Left lung (tissue), 10 donors: Measurements from ENCODE around the gene HNRNPM. TPM values are rescaled to one million over a fixed set of nuclear protein-coding genes. Genes with fewer than 3 reads are reported as not detected.
A peak's percentile ranks its signal among the peaks of the same experiment; 100 is the strongest.
"Not testable (repeated sequence)": the region's sequence is repeated elsewhere in the genome, so short reads cannot be mapped to it uniquely, and the experiment has no call there.

Experiments
- ATAC-seq: fragments of 200-7000 bp; cut with Tn5 transposase; one replicate; pipeline ENCODE4 v1.9.1; 2020; ENCODE audit warnings: moderate library complexity
- DNase-seq, 4 donors: peaks; one replicate each; pipeline ENCODE4 v3.0.0-alpha.2; 2013 to 2020
- H3K27ac ChIP-seq, 2 donors: fragments of 200-600 bp; sonication (generic) in 1 of 2; one replicate each; pipeline versions ENCODE4 v1.5.0 to v1.8.0; 2020 to 2021
- H3K27me3 ChIP-seq, 2 donors: fragments of 200-600 bp; sonication (generic) in 1 of 2; one replicate each; pipeline versions ENCODE4 v1.5.0 to v1.8.0; 2020 to 2021
- H3K36me3 ChIP-seq, 2 donors: fragments of 200-600 bp; sonication (generic) in 1 of 2; one replicate each; pipeline versions ENCODE4 v1.5.0 to v1.8.0; 2020 to 2021
- H3K4me1 ChIP-seq, 2 donors: fragments of 200-600 bp; one replicate each; pipeline ENCODE4 v1.8.0; 2021
- H3K4me3 ChIP-seq, 2 donors: fragments of 200-600 bp; sonication (generic) in 1 of 2; one replicate each; pipeline versions ENCODE4 v1.5.0 to v1.8.0; 2020 to 2021; ENCODE audit warnings: mild to moderate bottlenecking in 1 of 2
- H3K9me3 ChIP-seq, 2 donors: fragments of 200-600 bp; sonication (generic) in 1 of 2; one replicate each; pipeline versions ENCODE4 v1.5.0 to v1.8.0; 2020 to 2021
- CTCF ChIP-seq, 2 donors: fragments of 200-600 bp; sonication (generic) in 1 of 2; IDR thresholded peaks; one replicate each; pipeline versions ENCODE4 v1.5.0 to v1.8.0; 2021; ENCODE audit warnings: antibody characterized with exemption in 2 of 2
- intact Hi-C, 2 donors: fragments of 100-400 bp; cut with DNase I; formaldehyde crosslinking; loops; one replicate each; pipeline versions ENCODE4 v1.11.2 to v1.14.2; 2022
- polyA plus RNA-seq, 6 donors: library from polyadenylated mRNA; unstranded; fragments of 120-200 nt; gene quantifications; one replicate each; pipeline ENCODE4 v1.2.1, GENCODE V29; 2013; ENCODE audit not compliant: insufficient read length in 6 of 6
- total RNA-seq, 2 donors: library from RNA; stranded (reverse); fragmentation: NEBNext Ultra II Directional; extraction: Animal tissue kit (Norgen Biotek cat#: 25700); gene quantifications; one replicate each; pipeline ENCODE4 v1.2.1, GENCODE V29; 2021
- donor health status: DM: no; HTN: yes; CAD: no.
- donor health status: DM: no; HTN: no; CAD: no.

HNRNPM gene
- total and polyA plus RNA-seq, 8 donors = 121 to 382 (median 335) TPM

GRCh38 chr19:8438236-8438635, 6.5 kb upstream of the HNRNPM start:
- Histone ChIP-seq H3K4me3 (no peak overlapping the region), H3K27me3 (no peaks in the 10 kb centered on the region), H3K27ac (no peak overlapping the region), H3K36me3 (peaks cover 0 to 25% of the 10 kb centered on the region in 2 donors), H3K9me3 (no peaks in the 10 kb centered on the region), H3K4me1 (peaks cover 0 to 10% of the 10 kb centered on the region in 2 donors)
- no peak for TF ChIP-seq CTCF (IDR thresholded peaks at IDR 0.05)
- no peak for ATAC-seq
- peak in 1 of 4 donors; percentile 40 for DNase-seq
- intact Hi-C loops = no loop called here

- no peak for ATAC-seq
These were observed 2.8 kb upstream of the HNRNPM start for GRCh38 chr19:8441725-8442544.

GRCh38 chr19:8444140-8444676, 567 bp upstream of the HNRNPM start:
- Histone ChIP-seq H3K4me3 (peak overlapping the region; percentile 53 to 92), H3K4me1 (peaks cover 32 to 44% of the 10 kb centered on the region in 2 donors), H3K36me3 (peaks cover 0 to 13% of the 10 kb centered on the region in 2 donors), H3K27ac (peak overlapping the region; percentile 90 to 95)
- intact Hi-C loops, H3K27me3 ChIP-seq, ATAC-seq, H3K9me3 ChIP-seq: not testable (repeated sequence)
- DNase-seq = peak in 1 of 4 donors; percentile 37

More at GRCh38 chr19:8441725-8442544, 2.8 kb upstream of the HNRNPM start:
- H3K27ac ChIP-seq = no peak overlapping the region
- TF ChIP-seq CTCF (IDR thresholded peaks at IDR 0.05) = no peak
- H3K4me3 ChIP-seq = no peak overlapping the region
- H3K36me3 ChIP-seq = peaks cover 0 to 25% of the 10 kb centered on the region in 2 donors
- H3K4me1 ChIP-seq = peaks cover 12 to 21% of the 10 kb centered on the region in 2 donors
- DNase-seq = no peak
- intact Hi-C loops = no loop called here
- H3K27me3 ChIP-seq = no peaks in the 10 kb centered on the region
- H3K9me3 ChIP-seq = no peaks in the 10 kb centered on the region

- H3K4me1 ChIP-seq = peaks cover 32 to 54% of the 10 kb centered on the region in 2 donors
- peak; percentile 68 for ATAC-seq
These were observed 770 bp downstream of the HNRNPM start for GRCh38 chr19:8445488-8446001.

More at GRCh38 chr19:8445488-8446001, 770 bp downstream of the HNRNPM start:
- H3K9me3 ChIP-seq = no peaks in the 10 kb centered on the region
- TF ChIP-seq CTCF (IDR thresholded peaks at IDR 0.05) = no peak
- peak overlapping the region; percentile 90 to 95 for H3K27ac ChIP-seq
- peak in 3 of 4 donors; percentile 58 to 92 (median 64) for DNase-seq
- H3K27me3 ChIP-seq = no peaks in the 10 kb centered on the region
- H3K4me3 ChIP-seq = peak overlapping the region; percentile 92 to 93
- peaks cover 0 to 11% of the 10 kb centered on the region in 2 donors for H3K36me3 ChIP-seq
- intact Hi-C loops = no loop called here
